Measurements from ENCODE around the gene C1QL1.

- TF ChIP-seq CTCF (IDR thresholded peaks at IDR 0.05 in 4 of 5, conservative IDR thresholded peaks at IDR 0.05 in 1 of 5) (no peak), POLR2A (IDR thresholded peaks at IDR 0.05) (no peak)
These were observed 37.6 kb upstream of the C1QL1 start for GRCh38 chr17:45005700-45006099.

All from gastrocnemius medialis (tissue), 4 donors.